Ovary (tissue), 9 donors: ENCODE data around the gene PCBP3. TPM values are rescaled to one million over a fixed set of nuclear protein-coding genes. Genes with fewer than 3 reads are reported as not detected.
"Not testable (repeated sequence)": the region's sequence is repeated elsewhere in the genome, so short reads cannot be mapped to it uniquely, and the experiment has no call there.

Experiments
- DNase-seq, 5 donors: peaks; one replicate each; pipeline ENCODE4 v3.0.0-alpha.2; 2019 to 2020
- H3K27ac ChIP-seq, 2 donors: fragments of 200-600 bp; one replicate each; pipeline versions ENCODE4 v1.5.1 to v1.8.0; 2019 to 2022
- H3K27me3 ChIP-seq: fragments of 200-600 bp; one replicate; pipeline ENCODE4 v1.8.0; 2022
- H3K36me3 ChIP-seq: fragments of 200-600 bp; sonication (generic); one replicate; pipeline ENCODE4 v1.5.1; 2019
- H3K4me1 ChIP-seq: one replicate; pipeline ENCODE4 v1.8.1; 2013; ENCODE audit warnings: mild to moderate bottlenecking, moderate library complexity; ENCODE audit not compliant: insufficient read depth
- H3K4me3 ChIP-seq: fragments of 200-600 bp; sonication (generic); one replicate; pipeline ENCODE4 v1.5.1; 2017
- H3K9me3 ChIP-seq, 2 donors: fragments of 200-600 bp in 1 of 2; sonication (generic) in 1 of 2; one replicate each; pipeline versions ENCODE4 v1.5.1 to v1.8.1; 2013 to 2019; ENCODE audit warnings: mild to moderate bottlenecking in 1 of 2, moderate library complexity in 1 of 2
- EP300 ChIP-seq: sonication (generic); formaldehyde crosslinking; IDR thresholded peaks from one replicate; pipeline ENCODE4 v1.6.1; 2017; ENCODE audit warnings: antibody characterized with exemption
- POLR2A ChIP-seq: fragments of 450-650 bp; IDR thresholded peaks from one replicate; pipeline ENCODE4 v1.6.1; 2017; ENCODE audit warnings: antibody characterized with exemption, mild to moderate bottlenecking, moderate library complexity
- WGBS, 3 donors: extraction: QIAGEN DNeasy Blood & Tissue Kit in 1 of 3; methylation state at CpG; one replicate each; pipeline versions ENCODE4 v1.1.5 to v1.1.7; 2013 to 2017; 5-methylcytosine and 5-hydroxymethylcytosine counted together
- intact Hi-C, 4 donors: fragments of 100-400 bp; cut with DNase I; formaldehyde crosslinking; loops; one replicate each; pipeline versions ENCODE4 v1.11.0 to v1.15.1; 2022 to 2023
- polyA plus RNA-seq, 2 donors: library from polyadenylated mRNA; stranded (reverse); fragments of 200-250 nt in 1 of 2; fragments of 350-450 nt in 1 of 2; fragmentation: Illumina TruSeq in 1 of 2; extraction: RNeasy Lipid Tissue Mini Kit (QIAGEN cat#74804) in 1 of 2; gene quantifications; one replicate each; pipeline ENCODE4 v1.2.3, GENCODE V29; 2013 to 2014
- total RNA-seq, 7 donors: library from RNA; depleted of rRNA in 2 of 7; stranded (reverse); fragments of >200 nt in 2 of 7; fragmentation: NEBNext Ultra II Directional in 3 of 7; extraction: Animal tissue kit (Norgen Biotek cat#: 25700) in 3 of 7; gene quantifications; one replicate each; pipeline versions ENCODE4 v1.1.0 to v1.2.4, GENCODE V29; 2016 to 2023
- TF ChIP-seq, protein P1 (sequence below), 3 donors: fragments of 450-650 bp in 2 of 3; fragments of 200-600 bp in 1 of 3; IDR thresholded peaks; one replicate each; pipeline versions ENCODE4 v1.5.1 to v1.8.0; 2016 to 2022; ENCODE audit warnings: antibody characterized with exemption in 3 of 3, mild to moderate bottlenecking in 1 of 3
- donor health status: DM: no; HTN: no; CAD: no; lungs with moderate emphysema.
- donor health status: DM: no; HTN: no; CAD: no.
- donor health status: Bipolar disorder and iron deficiency.
- donor health status: DM: yes; HTN: yes; CAD: no.
- donor health status: DM: no; HTN: no; CAD: no.
- donor health status: DM: yes; HTN: yes; CAD: no.

PCBP3 gene
- total and polyA plus RNA-seq, 9 donors = 2.4 to 10.1 (median 5.4) TPM

DNA sequence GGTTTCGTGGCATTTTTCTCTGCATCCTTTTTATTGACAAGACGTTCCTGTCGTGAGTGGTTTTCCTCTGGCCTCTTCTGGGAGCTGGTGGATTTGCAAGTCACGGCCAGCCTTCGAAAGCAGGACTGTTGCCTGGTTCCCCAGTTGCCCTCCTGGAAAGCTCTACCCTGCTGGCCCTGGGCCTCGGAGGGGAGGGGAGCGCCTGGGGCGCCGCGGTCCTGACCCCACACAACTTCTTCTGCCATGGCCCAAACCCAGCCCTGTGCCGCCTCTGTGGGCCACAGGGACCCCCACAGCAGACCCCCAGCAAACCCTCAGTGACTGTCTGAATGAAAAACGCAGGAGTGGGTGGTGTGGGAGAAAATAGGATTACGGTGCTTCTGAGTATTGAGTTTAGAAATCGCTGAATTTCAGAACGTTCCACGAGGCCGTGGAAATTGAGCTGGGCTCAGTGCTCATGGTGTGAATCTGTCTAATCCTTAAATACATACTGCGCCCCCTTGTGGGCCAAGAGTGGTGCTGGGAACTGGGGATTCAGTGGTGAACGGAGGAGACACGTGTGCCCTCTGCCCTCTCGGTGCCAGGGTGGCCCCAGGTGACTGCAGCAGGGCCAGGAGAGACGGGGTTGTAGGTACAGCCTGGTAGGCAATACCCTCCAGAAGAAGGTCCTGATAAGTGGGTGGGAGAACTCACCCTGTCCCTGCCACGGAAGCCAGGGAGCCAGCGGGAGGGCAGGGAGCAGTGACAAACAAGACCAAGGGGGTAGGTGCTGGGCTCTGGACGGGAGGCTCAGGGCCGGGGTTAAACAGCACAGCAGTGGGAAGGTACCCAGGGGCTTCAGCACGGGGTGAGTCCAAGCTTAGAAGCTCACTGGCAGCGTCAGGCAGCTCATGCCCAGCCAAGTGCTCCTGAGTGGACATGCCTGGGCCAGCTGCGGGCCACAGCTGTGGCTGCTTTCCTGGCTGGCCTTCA is 236.9 kb downstream of the PCBP3 start:
- DNase-seq = peak in 4 of 5 donors; percentile 29 to 54 (median 38)
- TF ChIP-seq, protein P1, sequence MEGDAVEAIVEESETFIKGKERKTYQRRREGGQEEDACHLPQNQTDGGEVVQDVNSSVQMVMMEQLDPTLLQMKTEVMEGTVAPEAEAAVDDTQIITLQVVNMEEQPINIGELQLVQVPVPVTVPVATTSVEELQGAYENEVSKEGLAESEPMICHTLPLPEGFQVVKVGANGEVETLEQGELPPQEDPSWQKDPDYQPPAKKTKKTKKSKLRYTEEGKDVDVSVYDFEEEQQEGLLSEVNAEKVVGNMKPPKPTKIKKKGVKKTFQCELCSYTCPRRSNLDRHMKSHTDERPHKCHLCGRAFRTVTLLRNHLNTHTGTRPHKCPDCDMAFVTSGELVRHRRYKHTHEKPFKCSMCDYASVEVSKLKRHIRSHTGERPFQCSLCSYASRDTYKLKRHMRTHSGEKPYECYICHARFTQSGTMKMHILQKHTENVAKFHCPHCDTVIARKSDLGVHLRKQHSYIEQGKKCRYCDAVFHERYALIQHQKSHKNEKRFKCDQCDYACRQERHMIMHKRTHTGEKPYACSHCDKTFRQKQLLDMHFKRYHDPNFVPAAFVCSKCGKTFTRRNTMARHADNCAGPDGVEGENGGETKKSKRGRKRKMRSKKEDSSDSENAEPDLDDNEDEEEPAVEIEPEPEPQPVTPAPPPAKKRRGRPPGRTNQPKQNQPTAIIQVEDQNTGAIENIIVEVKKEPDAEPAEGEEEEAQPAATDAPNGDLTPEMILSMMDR (IDR thresholded peaks at IDR 0.05) = no peak
- TF ChIP-seq POLR2A (no peak), EP300 (no peak)
- no peaks in the 10 kb centered on the region for H3K27me3 ChIP-seq
- H3K4me1 ChIP-seq = no peaks in the 10 kb centered on the region
- H3K9me3 ChIP-seq = no peaks in the 10 kb centered on the region
- WGBS, 3 donors = 57 to 66% (median 63%) methylated on average over 29 of the region's 29 CpGs
- intact Hi-C loops = no loop called here
- H3K4me3 ChIP-seq = no peak overlapping the region
- H3K36me3 ChIP-seq = no peaks in the 10 kb centered on the region
- no peak overlapping the region for H3K27ac ChIP-seq

DNA sequence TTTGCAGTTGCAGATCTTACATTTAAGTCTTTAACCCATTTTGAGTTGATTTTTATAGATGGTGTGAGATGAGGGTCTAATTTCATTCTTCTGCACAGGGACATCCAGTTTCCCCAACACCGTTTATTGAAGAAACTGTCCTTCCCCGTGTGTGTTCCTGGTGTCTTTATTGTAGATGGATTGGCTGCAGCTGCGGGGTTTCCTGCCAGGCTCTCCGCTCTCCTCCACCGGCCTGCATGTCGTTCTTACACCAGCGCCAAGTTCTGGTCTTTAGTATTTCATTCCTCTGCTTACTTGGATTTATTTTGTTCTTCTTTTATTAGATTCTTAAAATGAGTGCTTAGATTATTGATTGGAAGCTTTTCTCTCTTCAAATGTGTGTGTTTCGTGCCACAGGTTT is 239.1 kb downstream of the PCBP3 start:
- Histone ChIP-seq H3K36me3 (no peaks in the 10 kb centered on the region), H3K4me1 (no peaks in the 10 kb centered on the region), H3K27ac (no peak overlapping the region), H3K9me3 (no peaks in the 10 kb centered on the region), H3K27me3 (no peaks in the 10 kb centered on the region), H3K4me3 (no peak overlapping the region)
- intact Hi-C loops = no loop called here
- TF ChIP-seq POLR2A (no peak), EP300 (no peak)
- TF ChIP-seq, protein P1 (IDR thresholded peaks at IDR 0.05) = no peak
- 44 to 61% (median 59%) methylated on average over 8 of the region's 8 CpGs for WGBS, 3 donors
- DNase-seq = no peak

DNA sequence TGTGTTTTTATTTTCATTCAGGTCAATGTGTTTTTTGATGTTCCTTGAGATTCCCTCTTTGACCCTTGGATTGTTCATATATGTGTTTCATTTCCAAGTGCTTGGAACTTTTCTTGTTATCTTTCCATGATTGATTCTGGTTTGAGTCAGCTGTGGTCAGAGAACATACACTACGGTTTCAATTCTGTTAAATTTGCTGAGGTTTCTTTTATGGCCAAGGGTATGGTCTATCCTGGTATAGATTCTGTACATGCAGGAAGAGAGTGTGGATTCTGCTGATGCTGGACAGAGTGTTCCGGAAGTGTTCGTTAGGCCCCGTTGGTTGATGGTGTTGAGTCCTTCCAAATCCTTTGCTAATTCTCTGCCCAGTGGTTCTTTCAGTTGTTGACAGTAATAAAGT is 239.6 kb downstream of the PCBP3 start:
- no peak for DNase-seq
- 82 to 91% (median 89%) methylated on average over 4 of the region's 4 CpGs for WGBS, 3 donors
- no peaks in the 10 kb centered on the region for H3K9me3 ChIP-seq
- no peak overlapping the region for H3K4me3 ChIP-seq
- H3K4me1 ChIP-seq = no peaks in the 10 kb centered on the region
- H3K27me3 ChIP-seq = no peaks in the 10 kb centered on the region
- intact Hi-C loops = no loop called here
- H3K36me3 ChIP-seq = no peaks in the 10 kb centered on the region
- TF ChIP-seq EP300 (no peak), POLR2A (no peak)
- TF ChIP-seq, protein P1 (IDR thresholded peaks at IDR 0.05) = no peak
- no peak overlapping the region for H3K27ac ChIP-seq

DNA sequence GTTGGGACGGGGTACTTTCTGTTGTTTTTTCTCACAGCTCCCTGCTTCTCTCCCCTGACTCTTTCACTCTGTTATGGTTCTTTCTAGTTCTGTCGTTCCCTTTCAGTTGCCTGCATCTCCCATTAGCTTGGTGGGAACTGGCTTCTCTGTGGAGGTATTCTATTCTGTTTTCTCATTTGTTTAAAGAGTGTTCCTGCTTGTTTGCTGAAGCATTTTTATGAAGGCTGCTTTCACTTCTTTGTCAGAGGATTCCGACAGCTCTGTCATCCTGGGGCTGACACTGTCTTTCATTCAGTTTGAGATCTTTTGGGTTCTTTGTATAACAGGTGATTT is 242.0 kb downstream of the PCBP3 start:
- TF ChIP-seq EP300 (no peak), POLR2A (no peak)
- TF ChIP-seq, protein P1 (IDR thresholded peaks at IDR 0.05) = no peak
- no peaks in the 10 kb centered on the region for H3K9me3 ChIP-seq
- no peak for DNase-seq
- H3K36me3 ChIP-seq = no peaks in the 10 kb centered on the region
- H3K4me1 ChIP-seq = no peaks in the 10 kb centered on the region
- H3K27me3 ChIP-seq = no peaks in the 10 kb centered on the region
- intact Hi-C loops = no loop called here
- 64 to 91% (median 91%) methylated on average over 3 of the region's 3 CpGs for WGBS, 3 donors
- no peak overlapping the region for H3K27ac ChIP-seq
- no peak overlapping the region for H3K4me3 ChIP-seq

DNA sequence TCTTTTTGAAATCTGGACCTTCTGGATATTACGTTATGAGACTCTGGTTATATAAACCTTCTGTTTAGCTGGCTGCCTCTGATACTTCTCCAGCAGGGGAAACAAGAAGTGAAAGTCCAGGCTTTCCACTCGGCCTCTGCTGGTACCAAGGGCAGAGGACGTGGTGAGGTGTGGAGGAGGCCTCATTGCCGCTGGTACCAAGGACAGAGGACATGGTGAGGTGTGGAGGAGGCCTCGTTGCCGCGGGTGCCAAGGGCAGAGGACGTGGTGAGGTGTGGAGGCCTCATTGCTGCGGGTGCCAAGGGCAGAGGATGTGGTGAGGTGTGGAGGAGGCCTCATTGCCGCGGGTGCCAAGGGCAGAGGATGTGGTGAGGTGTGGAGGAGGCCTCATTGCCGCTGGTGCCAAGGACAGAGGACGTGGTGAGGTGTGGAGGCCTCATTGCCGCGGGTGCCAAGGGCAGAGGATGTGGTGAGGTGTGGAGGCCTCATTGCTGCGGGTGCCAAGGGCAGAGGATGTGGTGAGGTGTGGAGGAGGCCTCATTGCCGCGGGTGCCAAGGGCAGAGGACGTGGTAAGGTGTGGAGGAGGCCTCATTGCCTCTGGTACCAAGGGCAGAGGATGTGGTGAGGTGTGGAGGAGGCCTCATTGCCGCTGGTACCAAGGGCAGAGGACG is 242.5 kb downstream of the PCBP3 start:
- H3K27me3 ChIP-seq, H3K4me1 ChIP-seq, H3K9me3 ChIP-seq, intact Hi-C loops, DNase-seq, H3K36me3 ChIP-seq, H3K4me3 ChIP-seq, H3K27ac ChIP-seq: not testable (repeated sequence)
- WGBS, 3 donors = 66 to 88% (median 72%) methylated on average over 17 to 21 of the region's 21 CpGs
